ENCODE results near the gene GCK.

The GCK gene

DNA sequence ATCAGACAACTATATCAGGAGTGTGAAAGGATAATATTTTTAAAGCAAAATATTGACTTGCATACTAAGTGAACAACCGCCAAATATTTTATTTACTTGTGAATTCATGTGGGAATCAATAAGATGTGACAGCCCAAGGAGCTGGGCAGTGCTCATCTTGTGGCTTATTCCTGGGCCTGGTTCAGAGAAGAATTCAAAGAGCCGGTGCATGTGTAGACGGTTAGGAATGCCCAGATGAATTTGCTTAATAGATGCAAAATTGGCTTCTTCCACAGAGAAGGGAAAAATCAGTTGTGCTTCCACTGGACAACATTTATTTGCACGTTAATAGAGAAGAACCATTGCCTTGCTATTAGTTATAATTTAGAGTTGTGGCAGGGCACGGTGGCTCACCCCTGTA is 52.5 kb downstream of the GCK start:
- TF ChIP-seq, protein P1, sequence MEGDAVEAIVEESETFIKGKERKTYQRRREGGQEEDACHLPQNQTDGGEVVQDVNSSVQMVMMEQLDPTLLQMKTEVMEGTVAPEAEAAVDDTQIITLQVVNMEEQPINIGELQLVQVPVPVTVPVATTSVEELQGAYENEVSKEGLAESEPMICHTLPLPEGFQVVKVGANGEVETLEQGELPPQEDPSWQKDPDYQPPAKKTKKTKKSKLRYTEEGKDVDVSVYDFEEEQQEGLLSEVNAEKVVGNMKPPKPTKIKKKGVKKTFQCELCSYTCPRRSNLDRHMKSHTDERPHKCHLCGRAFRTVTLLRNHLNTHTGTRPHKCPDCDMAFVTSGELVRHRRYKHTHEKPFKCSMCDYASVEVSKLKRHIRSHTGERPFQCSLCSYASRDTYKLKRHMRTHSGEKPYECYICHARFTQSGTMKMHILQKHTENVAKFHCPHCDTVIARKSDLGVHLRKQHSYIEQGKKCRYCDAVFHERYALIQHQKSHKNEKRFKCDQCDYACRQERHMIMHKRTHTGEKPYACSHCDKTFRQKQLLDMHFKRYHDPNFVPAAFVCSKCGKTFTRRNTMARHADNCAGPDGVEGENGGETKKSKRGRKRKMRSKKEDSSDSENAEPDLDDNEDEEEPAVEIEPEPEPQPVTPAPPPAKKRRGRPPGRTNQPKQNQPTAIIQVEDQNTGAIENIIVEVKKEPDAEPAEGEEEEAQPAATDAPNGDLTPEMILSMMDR (IDR thresholded peaks at IDR 0.05), result no peak
- Histone ChIP-seq H3K27me3 (no peaks in the 10 kb centered on the region), H3K9me3 (no peaks in the 10 kb centered on the region), H3K4me3 (no peak overlapping the region), H3K36me3 (no peaks in the 10 kb centered on the region), H3K27ac (no peak overlapping the region), H3K4me1 (no peaks in the 10 kb centered on the region)
- intact Hi-C loops (cut with DNase I; ENCODE audit: low total_unique reads), result no loop called here
- no peak for DNase-seq

DNA sequence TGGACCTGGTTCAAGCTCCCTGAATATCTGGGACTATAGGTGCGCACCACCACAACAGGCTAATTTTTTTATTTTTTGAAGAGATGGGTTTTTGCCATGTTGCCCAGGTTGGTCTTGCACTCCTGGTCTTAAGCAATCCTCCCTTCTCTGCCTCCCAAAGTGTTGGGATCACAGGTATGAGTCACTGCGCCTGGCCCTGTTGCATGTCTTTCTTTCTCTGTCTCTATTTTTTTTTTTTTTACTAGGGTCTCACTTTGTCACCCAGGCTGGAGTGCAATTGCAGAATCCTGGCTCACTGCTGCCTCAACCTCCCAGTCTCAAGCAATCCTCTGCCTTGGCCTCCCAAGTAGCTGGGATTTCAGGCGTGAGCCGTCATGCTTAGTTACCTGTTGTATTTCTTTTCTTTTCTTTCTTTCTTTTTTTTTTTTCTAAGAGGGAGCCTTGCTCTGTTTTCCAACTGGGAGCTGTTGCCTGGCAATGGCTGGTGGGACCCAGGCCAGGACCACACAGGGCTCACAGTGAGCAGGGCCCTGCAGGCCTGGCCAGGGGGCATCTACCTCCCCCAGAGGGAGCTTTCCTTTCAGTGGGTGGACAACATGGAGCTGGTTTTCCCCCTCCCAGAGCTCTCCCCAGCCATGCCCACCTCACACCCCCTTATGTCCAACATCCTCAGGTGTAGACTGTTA is 54.2 kb downstream of the GCK start:
- Histone ChIP-seq H3K36me3 (no peaks in the 10 kb centered on the region), H3K9me3 (no peaks in the 10 kb centered on the region), H3K27ac (no peak overlapping the region), H3K4me1 (no peaks in the 10 kb centered on the region), H3K4me3 (no peak overlapping the region), H3K27me3 (no peaks in the 10 kb centered on the region)
- intact Hi-C loops (cut with DNase I; ENCODE audit: low total_unique reads), result no loop called here
- TF ChIP-seq, protein P1 (IDR thresholded peaks at IDR 0.05), result no peak
- no peak for DNase-seq

DNA sequence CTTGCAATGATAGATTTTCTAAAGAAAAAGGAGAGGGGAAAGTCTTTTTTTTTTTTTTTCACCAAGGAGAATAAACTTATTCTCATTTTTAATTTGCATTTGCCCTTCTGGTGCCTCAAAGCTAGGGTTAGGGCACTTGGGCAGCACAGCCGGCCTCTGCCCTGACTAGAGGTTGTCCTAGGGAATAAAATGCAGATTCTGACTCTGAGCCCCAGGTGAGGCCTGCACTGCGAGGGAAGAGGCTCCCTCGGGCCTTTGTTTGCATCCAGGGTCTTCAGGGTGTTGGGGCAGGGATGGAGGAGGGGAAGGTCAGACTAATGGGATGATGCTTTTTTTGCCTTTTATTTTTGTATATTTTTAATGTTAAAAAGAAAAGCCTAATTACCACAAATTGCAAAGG is 55.9 kb downstream of the GCK start:
- H3K4me3 ChIP-seq, result no peak overlapping the region
- H3K9me3 ChIP-seq, result no peaks in the 10 kb centered on the region
- intact Hi-C loops (cut with DNase I; ENCODE audit: low total_unique reads), result no loop called here
- H3K27ac ChIP-seq, result no peak overlapping the region
- DNase-seq, result no peak
- no peaks in the 10 kb centered on the region for H3K36me3 ChIP-seq
- no peaks in the 10 kb centered on the region for H3K4me1 ChIP-seq
- TF ChIP-seq, protein P1 (IDR thresholded peaks at IDR 0.05), result no peak
- no peaks in the 10 kb centered on the region for H3K27me3 ChIP-seq

DNA sequence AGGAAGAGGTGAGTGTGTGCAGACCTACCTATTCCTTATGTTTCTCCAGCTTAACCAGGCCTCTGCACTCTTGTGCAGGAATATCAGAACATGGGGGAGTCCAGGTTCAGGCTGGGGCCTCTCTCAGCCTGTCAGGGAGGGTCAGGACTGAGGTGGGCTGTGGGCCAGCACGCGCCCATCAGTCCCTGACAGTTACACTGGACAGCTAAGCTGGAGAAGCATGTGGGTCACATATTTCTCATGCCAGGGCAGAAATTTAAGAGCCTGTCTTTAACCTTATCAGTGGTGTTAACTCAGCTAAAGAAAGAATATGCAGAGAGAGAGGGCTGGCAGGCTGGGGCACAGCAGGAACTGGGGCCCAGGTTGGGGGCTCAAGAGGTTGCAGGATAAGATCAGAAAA is 57.2 kb downstream of the GCK start:
- no peaks in the 10 kb centered on the region for H3K27me3 ChIP-seq
- TF ChIP-seq, protein P1 (IDR thresholded peaks at IDR 0.05), result no peak
- H3K4me1 ChIP-seq, result no peaks in the 10 kb centered on the region
- no peaks in the 10 kb centered on the region for H3K36me3 ChIP-seq
- no peak overlapping the region for H3K27ac ChIP-seq
- H3K4me3 ChIP-seq, result no peak overlapping the region
- no peaks in the 10 kb centered on the region for H3K9me3 ChIP-seq
- intact Hi-C loops (cut with DNase I; ENCODE audit: low total_unique reads), result no loop called here
- DNase-seq, result no peak

DNA sequence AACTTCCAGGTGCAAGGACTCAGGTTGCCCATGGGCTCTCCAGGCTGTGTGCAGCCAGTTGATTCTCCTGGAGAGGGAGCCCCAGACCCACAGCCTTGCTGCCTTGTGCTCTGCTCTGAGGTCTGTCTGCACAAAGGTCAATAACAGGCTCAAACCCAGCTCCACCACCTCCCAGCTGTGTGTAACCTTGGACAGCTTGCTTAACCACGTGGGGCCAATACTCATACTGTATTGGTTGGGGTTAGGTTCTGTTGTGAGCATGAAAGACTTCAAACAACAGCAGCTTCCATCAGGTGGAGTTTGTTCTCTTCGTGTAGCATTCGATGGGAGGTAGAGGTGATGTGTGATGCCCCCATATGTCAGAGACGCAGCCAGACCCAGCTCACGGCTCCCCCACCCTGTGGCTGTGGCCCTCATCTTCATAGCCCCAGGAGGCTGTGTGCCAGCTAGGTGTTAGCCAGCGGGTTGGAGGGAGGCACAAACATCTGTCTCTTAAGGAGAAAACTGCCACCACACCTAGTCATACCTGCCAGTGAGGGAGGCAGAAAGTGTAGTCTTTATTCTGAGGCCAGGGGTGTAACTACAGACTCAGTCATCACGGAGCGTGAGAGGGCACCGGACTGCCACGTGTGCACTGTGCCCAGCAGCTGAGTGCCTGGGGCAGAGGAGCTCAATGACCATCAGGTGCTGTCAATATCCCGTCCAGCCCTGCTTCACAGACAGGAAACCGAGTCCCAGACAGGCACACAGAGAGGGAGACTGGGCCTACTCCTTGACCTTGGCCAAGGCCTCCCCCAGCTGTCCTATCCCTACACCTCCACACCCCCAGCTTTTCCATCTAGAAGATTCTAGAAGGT is 57.8 kb downstream of the GCK start:
- H3K4me1 ChIP-seq, result no peaks in the 10 kb centered on the region
- intact Hi-C loops (cut with DNase I; ENCODE audit: low total_unique reads), result no loop called here
- H3K36me3 ChIP-seq, result no peaks in the 10 kb centered on the region
- TF ChIP-seq, protein P1 (IDR thresholded peaks at IDR 0.05), result no peak
- DNase-seq, result no peak
- H3K4me3 ChIP-seq, result no peak overlapping the region
- no peaks in the 10 kb centered on the region for H3K9me3 ChIP-seq
- no peak overlapping the region for H3K27ac ChIP-seq
- H3K27me3 ChIP-seq, result no peaks in the 10 kb centered on the region

Measured in tibial artery (tissue), 4 donors.